Measurements from ENCODE around the gene USP1. TPM values are rescaled to one million over a fixed set of nuclear protein-coding genes. Genes with fewer than 3 reads are reported as not detected.
A peak's percentile ranks its signal among the peaks of the same experiment; 100 is the strongest.

The USP1 gene
- total and polyA plus RNA-seq, 10 of the 15 experiments (the other 5 are each of a cell fraction or from before 2014, with no cell fraction given): 25.6 to 77.9 (median 48.1) TPM

- TF ChIP-seq RELA (IDR thresholded peaks at IDR 0.05; ENCODE audit: borderline replicate concordance, partially characterized antibody) (peak; percentile 19), CUX1 (IDR thresholded peaks at IDR 0.05; ENCODE audit: insufficient replicate concordance, low read depth, low read length) (no peak), IKZF1 (conservative IDR thresholded peaks at IDR 0.05) (peak; percentile 79; the same call in 1 of the 2 replicates), NR2C1 (IDR thresholded peaks at IDR 0.05) (no peak), CHD2 (IDR thresholded peaks at IDR 0.05; ENCODE audit: borderline replicate concordance, low read depth, low read length) (no peak; the same call in 1 of the 2 replicates), PML (IDR thresholded peaks at IDR 0.05; ENCODE audit: low read length) (peak; percentile 85), E2F4 (IDR thresholded peaks at IDR 0.05; ENCODE audit: low read depth, low read length) (no peak), ZNF24 (IDR thresholded peaks at IDR 0.05) (no peak), IRF5 (IDR thresholded peaks at IDR 0.05; ENCODE audit: borderline replicate concordance) (no peak), RUNX3 (IDR thresholded peaks at IDR 0.05; ENCODE audit: low read length) (peak; percentile 26; the same call in 1 of the 2 replicates), MEF2A (IDR thresholded peaks at IDR 0.05; ENCODE audit: insufficient read depth, low read depth, low read length) (no peak), ELK1 (IDR thresholded peaks at IDR 0.05; ENCODE audit: low read depth, low read length) (peak; percentile 63; the same call in 1 of the 2 replicates), RAD21 (IDR thresholded peaks at IDR 0.05; ENCODE audit: insufficient read depth, low read depth, low read length) (no peak), BMI1 (IDR thresholded peaks at IDR 0.05; ENCODE audit: borderline replicate concordance) (no peak), SREBF2 (IDR thresholded peaks at IDR 0.05; ENCODE audit: low read length) (no peak), MLLT1 (IDR thresholded peaks at IDR 0.05) (peak; percentile 64), WRNIP1 (IDR thresholded peaks at IDR 0.05; ENCODE audit: borderline replicate concordance, low read depth, low read length) (no peak), MYB (IDR thresholded peaks at IDR 0.05; ENCODE audit: borderline replicate concordance, low read depth, low read length) (no peak), ZBTB33 (IDR thresholded peaks at IDR 0.05) (no peak)
Measured at GRCh38 chr1:62436039-62436465, 797 bp upstream of the USP1 start (continued).
